22Rv1 (cell line): ENCODE measurements around the gene BPIFA3.

Experiments used
- ZFX ChIP-seq: fragments of 450-650 bp; IDR thresholded peaks from 2 replicates; pipeline ENCODE4 v1.6.1; 2017; ENCODE audit warnings: antibody characterized with exemption, borderline replicate concordance
- TF ChIP-seq, protein P1 (sequence below): fragments of 450-650 bp; IDR thresholded peaks from 2 replicates; pipeline ENCODE4 v1.5.1; 2017; ENCODE audit warnings: mild to moderate bottlenecking

DNA sequence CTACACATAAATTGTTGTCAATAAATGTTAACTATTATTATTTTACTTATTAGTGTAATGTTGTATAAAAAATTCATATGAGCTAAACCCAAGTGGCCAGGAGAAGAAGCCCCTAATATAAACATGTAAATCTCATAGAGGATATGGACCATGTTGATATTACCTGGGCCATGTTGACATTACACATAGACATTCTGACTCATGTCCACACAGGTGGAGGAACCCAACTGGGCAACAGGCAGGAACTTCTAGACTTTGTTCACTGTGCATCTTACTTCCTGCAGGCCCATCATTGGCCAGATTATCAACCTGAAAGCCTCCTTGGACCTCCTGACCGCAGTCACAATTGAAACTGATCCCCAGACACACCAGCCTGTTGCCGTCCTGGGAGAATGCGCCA lies 42.0 kb upstream of the BPIFA3 start:
- TF ChIP-seq, protein P1, sequence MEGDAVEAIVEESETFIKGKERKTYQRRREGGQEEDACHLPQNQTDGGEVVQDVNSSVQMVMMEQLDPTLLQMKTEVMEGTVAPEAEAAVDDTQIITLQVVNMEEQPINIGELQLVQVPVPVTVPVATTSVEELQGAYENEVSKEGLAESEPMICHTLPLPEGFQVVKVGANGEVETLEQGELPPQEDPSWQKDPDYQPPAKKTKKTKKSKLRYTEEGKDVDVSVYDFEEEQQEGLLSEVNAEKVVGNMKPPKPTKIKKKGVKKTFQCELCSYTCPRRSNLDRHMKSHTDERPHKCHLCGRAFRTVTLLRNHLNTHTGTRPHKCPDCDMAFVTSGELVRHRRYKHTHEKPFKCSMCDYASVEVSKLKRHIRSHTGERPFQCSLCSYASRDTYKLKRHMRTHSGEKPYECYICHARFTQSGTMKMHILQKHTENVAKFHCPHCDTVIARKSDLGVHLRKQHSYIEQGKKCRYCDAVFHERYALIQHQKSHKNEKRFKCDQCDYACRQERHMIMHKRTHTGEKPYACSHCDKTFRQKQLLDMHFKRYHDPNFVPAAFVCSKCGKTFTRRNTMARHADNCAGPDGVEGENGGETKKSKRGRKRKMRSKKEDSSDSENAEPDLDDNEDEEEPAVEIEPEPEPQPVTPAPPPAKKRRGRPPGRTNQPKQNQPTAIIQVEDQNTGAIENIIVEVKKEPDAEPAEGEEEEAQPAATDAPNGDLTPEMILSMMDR, result no peak
- TF ChIP-seq ZFX, result no peak
